MM.1S (cell line): ENCODE measurements around the gene ABCB8.

Experiments used
- DNase-seq: peaks from one replicate; pipeline ENCODE4 v3.0.0-alpha.2; 2015
- H2AFZ ChIP-seq: fragments of 300-600 bp; sonication (generic); 2 replicates; pipeline ENCODE4 v1.6.0; 2016; ENCODE audit warnings: antibody characterized with exemption, low read length
- H3F3A ChIP-seq: fragments of 300-600 bp; sonication (generic); 2 replicates; pipeline ENCODE4 v1.6.1; 2016; ENCODE audit warnings: mild to moderate bottlenecking, antibody characterized with exemption, low read length, moderate library complexity, mixed read lengths; ENCODE audit not compliant: insufficient read depth
- H3K27ac ChIP-seq: fragments of 300-600 bp; sonication (generic); 2 replicates; pipeline ENCODE4 v1.5.1; 2016; ENCODE audit warnings: mild to moderate bottlenecking, low read length
- H3K27me3 ChIP-seq: fragments of 300-600 bp; sonication (generic); replicated peaks from 2 replicates; pipeline ENCODE4 v1.6.0; 2016; ENCODE audit warnings: low read length; ENCODE audit not compliant: insufficient read depth
- H3K36me3 ChIP-seq: fragments of 300-600 bp; sonication (generic); replicated peaks from 2 replicates; pipeline ENCODE4 v1.6.1; 2016; ENCODE audit warnings: mild to moderate bottlenecking, low read length, mixed read lengths; ENCODE audit not compliant: insufficient read depth
- H3K4me1 ChIP-seq: fragments of 300-600 bp; sonication (generic); 2 replicates; pipeline ENCODE4 v1.6.1; 2016; ENCODE audit warnings: low read length, mixed read lengths
- H3K4me2 ChIP-seq: fragments of 300-600 bp; sonication (generic); 2 replicates; pipeline ENCODE4 v1.6.0; 2016; ENCODE audit warnings: low read depth, low read length
- H3K4me3 ChIP-seq: fragments of 300-600 bp; sonication (generic); 2 replicates; pipeline ENCODE4 v1.5.1; 2016; ENCODE audit warnings: low read length, mixed read lengths
- H3K79me2 ChIP-seq: fragments of 300-600 bp; sonication (generic); 2 replicates; pipeline ENCODE4 v1.6.1; 2016; ENCODE audit warnings: mixed run types, low read length, mixed read lengths
- H3K9ac ChIP-seq: fragments of 300-600 bp; sonication (generic); 2 replicates; pipeline ENCODE4 v1.6.1; 2016; ENCODE audit warnings: low read length, mixed read lengths
- H3K9me2 ChIP-seq: fragments of 300-600 bp; sonication (generic); replicated peaks from 2 replicates; pipeline ENCODE4 v1.6.1; 2016; ENCODE audit warnings: mild to moderate bottlenecking, low read length, mixed read lengths; ENCODE audit not compliant: insufficient read depth
- H3K9me3 ChIP-seq: fragments of 300-600 bp; sonication (generic); replicated peaks from 2 replicates; pipeline ENCODE4 v1.6.1; 2016; ENCODE audit warnings: mild to moderate bottlenecking, low read length, mixed read lengths; ENCODE audit not compliant: insufficient read depth
- H4K20me1 ChIP-seq: fragments of 300-600 bp; sonication (generic); 2 replicates; pipeline ENCODE4 v1.6.1; 2016; ENCODE audit warnings: mild to moderate bottlenecking, low read length, moderate library complexity, mixed read lengths; ENCODE audit not compliant: insufficient read depth
- CTCF ChIP-seq: fragments of 300-600 bp; sonication (generic); IDR thresholded peaks from 2 replicates; pipeline ENCODE4 v1.5.1; 2016; ENCODE audit warnings: antibody characterized with exemption, low read length, mixed read lengths
- EZH2 ChIP-seq: fragments of 300-600 bp; sonication (generic); optimal IDR thresholded peaks from 2 replicates; pipeline ENCODE3; 2017; ENCODE audit warnings: low read depth, mild to moderate bottlenecking, antibody characterized with exemption, low read length, mixed read lengths
- EZH2phosphoT487 ChIP-seq: fragments of 300-600 bp; sonication (generic); IDR thresholded peaks from 2 replicates; pipeline ENCODE4 v1.6.1; 2018; ENCODE audit warnings: antibody characterized with exemption, low read length

The ABCB8 gene

GRCh38 chr7:151078233-151079040 is 50.2 kb downstream of the ABCB8 start:
- no peak for DNase-seq
- Histone ChIP-seq H2AFZ (no peak overlapping the region), H3F3A (peaks cover 15% of the 10 kb centered on the region; the same call in 1 of the 2 replicates), H3K4me3 (no peak overlapping the region), H3K36me3 (peaks cover 3% of the 10 kb centered on the region; the same call in 1 of the 2 replicates), H3K9ac (no peak overlapping the region), H3K9me3 (no peaks in the 10 kb centered on the region), H3K4me1 (peaks cover 13% of the 10 kb centered on the region), H4K20me1 (no peaks in the 10 kb centered on the region), H3K27ac (no peak overlapping the region), H3K4me2 (no peak overlapping the region), H3K27me3 (no peaks in the 10 kb centered on the region), H3K9me2 (no peaks in the 10 kb centered on the region), H3K79me2 (peaks cover 52% of the 10 kb centered on the region)
- TF ChIP-seq CTCF (no peak), EZH2 (no peak)

GRCh38 chr7:151079199-151079910 is 51.1 kb downstream of the ABCB8 start:
- H3K9ac ChIP-seq, result peak overlapping the region; percentile 92
- no peak overlapping the region for H2AFZ ChIP-seq
- H3K27ac ChIP-seq, result no peak overlapping the region
- H3K27me3 ChIP-seq, result no peaks in the 10 kb centered on the region
- no peaks in the 10 kb centered on the region for H3K9me3 ChIP-seq
- peaks cover 52% of the 10 kb centered on the region for H3K79me2 ChIP-seq
- H3K36me3 ChIP-seq, result peaks cover 3% of the 10 kb centered on the region; the same call in 1 of the 2 replicates
- DNase-seq, result no peak
- H3F3A ChIP-seq, result peaks cover 15% of the 10 kb centered on the region; the same call in 1 of the 2 replicates
- H3K4me2 ChIP-seq, result peak overlapping the region; percentile 71
- H3K4me1 ChIP-seq, result peaks cover 19% of the 10 kb centered on the region
- no peaks in the 10 kb centered on the region for H4K20me1 ChIP-seq
- TF ChIP-seq CTCF, result no peak
- TF ChIP-seq EZH2phosphoT487, result no peak
- TF ChIP-seq EZH2, result no peak
- H3K4me3 ChIP-seq, result peak overlapping the region; percentile 84
- H3K9me2 ChIP-seq, result no peaks in the 10 kb centered on the region

- H3K9me3 ChIP-seq, result no peaks in the 10 kb centered on the region
- peaks cover 52% of the 10 kb centered on the region for H3K79me2 ChIP-seq
- no peaks in the 10 kb centered on the region for H3K9me2 ChIP-seq
- H3K4me2 ChIP-seq, result peak overlapping the region; percentile 71
- DNase-seq, result peak; percentile 43
- peaks cover 17% of the 10 kb centered on the region; the same call in 1 of the 2 replicates for H3F3A ChIP-seq
- H3K27me3 ChIP-seq, result no peaks in the 10 kb centered on the region
- peak overlapping the region; percentile 92 for H3K9ac ChIP-seq
- peak overlapping the region; percentile 70 for H2AFZ ChIP-seq
- TF ChIP-seq CTCF, result no peak
- TF ChIP-seq EZH2phosphoT487, result no peak
- no peak for TF ChIP-seq EZH2
- H3K27ac ChIP-seq, result peak overlapping the region; percentile 45; the same call in 1 of the 2 replicates
- H3K4me3 ChIP-seq, result peak overlapping the region; percentile 84
- peaks cover 19% of the 10 kb centered on the region for H3K4me1 ChIP-seq
- 0 out of 2 replicates have a peak, but pooled peaks cover 3% of the 10 kb centered on the region for H3K36me3 ChIP-seq
- H4K20me1 ChIP-seq, result no peaks in the 10 kb centered on the region
Measured at GRCh38 chr7:151080067-151080521, 51.8 kb downstream of the ABCB8 start.
